ENCODE data around the gene FAM89A. TPM values are rescaled to one million over a fixed set of nuclear protein-coding genes. Genes with fewer than 3 reads are reported as not detected.

FAM89A gene
- polyA plus RNA-seq, 1 donor = 4.1 TPM

GRCh38 chr1:230978491-230979388, 61.3 kb downstream of the FAM89A start, which contains the start of the genes ARV1 and TTC13:
Gene ARV1, plus strand, starts transcription at chr1:230979094. Its CDS starts 12 bp downstream, at chr1:230979106.
Gene TTC13, minus strand, starts transcription at chr1:230978861. Its CDS starts 31 bp downstream, at chr1:230978830.
- peak; percentile 99 for DNase-seq
- Histone ChIP-seq H3K4me3 (ENCODE audit: low read length) (peak within 1 kb of the TSS; percentile 62), H3K9me3 (ENCODE audit: control insufficient read depth, low read depth, low read length) (no peaks in the 10 kb centered on the region), H3K27ac (ENCODE audit: low read length) (peak within 1 kb of the TSS; percentile 47), H3K4me1 (ENCODE audit: control insufficient read depth, insufficient read depth, low read length) (peaks cover 9% of the 10 kb centered on the region), H3K27me3 (ENCODE audit: control insufficient read depth, insufficient read depth, low read length) (no peaks in the 10 kb centered on the region), H3K36me3 (ENCODE audit: control insufficient read depth, insufficient read depth, low read length) (no peaks in the 10 kb centered on the region)
- no CpG with 5 or more reads among the region's 79 CpGs for WGBS (ENCODE audit: insufficient coverage, low lambda C conversion rate)

- H3K4me3 ChIP-seq (ENCODE audit: low read length) = peak overlapping the region; percentile 48
- H3K9me3 ChIP-seq (ENCODE audit: control insufficient read depth, low read depth, low read length) = no peaks in the 10 kb centered on the region
- no CpG with 5 or more reads among the region's 52 CpGs for WGBS (ENCODE audit: insufficient coverage, low lambda C conversion rate)
- peaks cover 9% of the 10 kb centered on the region for H3K4me1 ChIP-seq (ENCODE audit: control insufficient read depth, insufficient read depth, low read length)
- no peaks in the 10 kb centered on the region for H3K36me3 ChIP-seq (ENCODE audit: control insufficient read depth, insufficient read depth, low read length)
- H3K27ac ChIP-seq (ENCODE audit: low read length) = peak overlapping the region; percentile 28
- DNase-seq = peak; percentile 45 to 63
- no peaks in the 10 kb centered on the region for H3K27me3 ChIP-seq (ENCODE audit: control insufficient read depth, insufficient read depth, low read length)
Observed at GRCh38 chr1:230977761-230978490, 62.1 kb downstream of the FAM89A start.

- 37% methylated on average over 4 of the region's 14 CpGs for WGBS (ENCODE audit: insufficient coverage, low lambda C conversion rate)
- Histone ChIP-seq H3K27me3 (ENCODE audit: control insufficient read depth, insufficient read depth, low read length) (no peaks in the 10 kb centered on the region), H3K36me3 (ENCODE audit: control insufficient read depth, insufficient read depth, low read length) (no peaks in the 10 kb centered on the region), H3K27ac (ENCODE audit: low read length) (peak overlapping the region; percentile 28), H3K4me1 (ENCODE audit: control insufficient read depth, insufficient read depth, low read length) (peaks cover 9% of the 10 kb centered on the region), H3K9me3 (ENCODE audit: control insufficient read depth, low read depth, low read length) (no peaks in the 10 kb centered on the region), H3K4me3 (ENCODE audit: low read length) (peak overlapping the region; percentile 48)
- no peak for DNase-seq
Observed at GRCh38 chr1:230976825-230977747, 63.0 kb downstream of the FAM89A start.

- Histone ChIP-seq H3K4me1 (ENCODE audit: control insufficient read depth, insufficient read depth, low read length) (peaks cover 9% of the 10 kb centered on the region), H3K27ac (ENCODE audit: low read length) (no peak overlapping the region), H3K9me3 (ENCODE audit: control insufficient read depth, low read depth, low read length) (no peaks in the 10 kb centered on the region)
Observed at GRCh38 chr1:230976360-230976759, 63.7 kb downstream of the FAM89A start.

GRCh38 chr1:230975636-230976035, 64.4 kb downstream of the FAM89A start:
- H3K9me3 ChIP-seq (ENCODE audit: control insufficient read depth, low read depth, low read length) = no peaks in the 10 kb centered on the region
- H3K36me3 ChIP-seq (ENCODE audit: control insufficient read depth, insufficient read depth, low read length) = no peaks in the 10 kb centered on the region
- H3K27me3 ChIP-seq (ENCODE audit: control insufficient read depth, insufficient read depth, low read length) = no peaks in the 10 kb centered on the region
- H3K27ac ChIP-seq (ENCODE audit: low read length) = no peak overlapping the region
- WGBS (ENCODE audit: insufficient coverage, low lambda C conversion rate) = no CpG with 5 or more reads among the region's 3 CpGs
- H3K4me3 ChIP-seq (ENCODE audit: low read length) = no peak overlapping the region
- DNase-seq = no peak
- peaks cover 9% of the 10 kb centered on the region for H3K4me1 ChIP-seq (ENCODE audit: control insufficient read depth, insufficient read depth, low read length)

More at GRCh38 chr1:230976360-230976759, 63.7 kb downstream of the FAM89A start:
- WGBS (ENCODE audit: insufficient coverage, low lambda C conversion rate) = no CpG with 5 or more reads among the region's 4 CpGs
- no peak overlapping the region for H3K4me3 ChIP-seq (ENCODE audit: low read length)
- no peaks in the 10 kb centered on the region for H3K36me3 ChIP-seq (ENCODE audit: control insufficient read depth, insufficient read depth, low read length)
- DNase-seq = no peak
- no peaks in the 10 kb centered on the region for H3K27me3 ChIP-seq (ENCODE audit: control insufficient read depth, insufficient read depth, low read length)

- Histone ChIP-seq H3K4me1 (ENCODE audit: control insufficient read depth, insufficient read depth, low read length) (peaks cover 14% of the 10 kb centered on the region), H3K36me3 (ENCODE audit: control insufficient read depth, insufficient read depth, low read length) (no peaks in the 10 kb centered on the region), H3K9me3 (ENCODE audit: control insufficient read depth, low read depth, low read length) (no peaks in the 10 kb centered on the region), H3K27me3 (ENCODE audit: control insufficient read depth, insufficient read depth, low read length) (no peaks in the 10 kb centered on the region), H3K27ac (ENCODE audit: low read length) (no peak overlapping the region), H3K4me3 (ENCODE audit: low read length) (no peak overlapping the region)
- WGBS (ENCODE audit: insufficient coverage, low lambda C conversion rate) = no CpG with 5 or more reads among the region's 1 CpG
- DNase-seq = no peak
Observed at GRCh38 chr1:230972855-230973271, 67.2 kb downstream of the FAM89A start.

GRCh38 chr1:230971771-230972170, 68.3 kb downstream of the FAM89A start:
- no peak for DNase-seq
- Histone ChIP-seq H3K27me3 (ENCODE audit: control insufficient read depth, insufficient read depth, low read length) (no peaks in the 10 kb centered on the region), H3K9me3 (ENCODE audit: control insufficient read depth, low read depth, low read length) (no peaks in the 10 kb centered on the region), H3K4me3 (ENCODE audit: low read length) (no peak overlapping the region), H3K4me1 (ENCODE audit: control insufficient read depth, insufficient read depth, low read length) (peaks cover 7% of the 10 kb centered on the region), H3K36me3 (ENCODE audit: control insufficient read depth, insufficient read depth, low read length) (no peaks in the 10 kb centered on the region), H3K27ac (ENCODE audit: low read length) (no peak overlapping the region)

- no peak for DNase-seq
- Histone ChIP-seq H3K27me3 (ENCODE audit: control insufficient read depth, insufficient read depth, low read length) (no peaks in the 10 kb centered on the region), H3K4me3 (ENCODE audit: low read length) (no peak overlapping the region), H3K4me1 (ENCODE audit: control insufficient read depth, insufficient read depth, low read length) (peaks cover 5% of the 10 kb centered on the region), H3K27ac (ENCODE audit: low read length) (no peak overlapping the region), H3K36me3 (ENCODE audit: control insufficient read depth, insufficient read depth, low read length) (no peaks in the 10 kb centered on the region), H3K9me3 (ENCODE audit: control insufficient read depth, low read depth, low read length) (no peaks in the 10 kb centered on the region)
- WGBS (ENCODE audit: insufficient coverage, low lambda C conversion rate) = no CpG with 5 or more reads among the region's 5 CpGs
Observed at GRCh38 chr1:230970432-230970831, 69.6 kb downstream of the FAM89A start.
